HL-60 (cell line): ENCODE measurements around the gene MSRB3.

Source experiments
- CTCF ChIP-seq: IDR thresholded peaks from one replicate; pipeline ENCODE4 v1.5.1; 2011; ENCODE audit warnings: low read length, control low read depth, inconsistent platforms; ENCODE audit not compliant: insufficient read depth
- SPI1 ChIP-seq: IDR thresholded peaks from 2 replicates; pipeline ENCODE4 v1.6.1; 2012; ENCODE audit warnings: low read depth, mild to moderate bottlenecking, borderline replicate concordance

- no peak for TF ChIP-seq CTCF
- TF ChIP-seq SPI1: no peak
These were observed 65.3 kb downstream of the MSRB3 start for GRCh38 chr12:65343801-65344200.
